Measurements from ENCODE around the gene PARPBP.
"Not testable (repeated sequence)": the region's sequence is repeated elsewhere in the genome, so short reads cannot be mapped to it uniquely, and the experiment has no call there.

PARPBP gene, protein sequence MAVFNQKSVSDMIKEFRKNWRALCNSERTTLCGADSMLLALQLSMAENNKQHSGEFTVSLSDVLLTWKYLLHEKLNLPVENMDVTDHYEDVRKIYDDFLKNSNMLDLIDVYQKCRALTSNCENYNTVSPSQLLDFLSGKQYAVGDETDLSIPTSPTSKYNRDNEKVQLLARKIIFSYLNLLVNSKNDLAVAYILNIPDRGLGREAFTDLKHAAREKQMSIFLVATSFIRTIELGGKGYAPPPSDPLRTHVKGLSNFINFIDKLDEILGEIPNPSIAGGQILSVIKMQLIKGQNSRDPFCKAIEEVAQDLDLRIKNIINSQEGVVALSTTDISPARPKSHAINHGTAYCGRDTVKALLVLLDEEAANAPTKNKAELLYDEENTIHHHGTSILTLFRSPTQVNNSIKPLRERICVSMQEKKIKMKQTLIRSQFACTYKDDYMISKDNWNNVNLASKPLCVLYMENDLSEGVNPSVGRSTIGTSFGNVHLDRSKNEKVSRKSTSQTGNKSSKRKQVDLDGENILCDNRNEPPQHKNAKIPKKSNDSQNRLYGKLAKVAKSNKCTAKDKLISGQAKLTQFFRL

DNA sequence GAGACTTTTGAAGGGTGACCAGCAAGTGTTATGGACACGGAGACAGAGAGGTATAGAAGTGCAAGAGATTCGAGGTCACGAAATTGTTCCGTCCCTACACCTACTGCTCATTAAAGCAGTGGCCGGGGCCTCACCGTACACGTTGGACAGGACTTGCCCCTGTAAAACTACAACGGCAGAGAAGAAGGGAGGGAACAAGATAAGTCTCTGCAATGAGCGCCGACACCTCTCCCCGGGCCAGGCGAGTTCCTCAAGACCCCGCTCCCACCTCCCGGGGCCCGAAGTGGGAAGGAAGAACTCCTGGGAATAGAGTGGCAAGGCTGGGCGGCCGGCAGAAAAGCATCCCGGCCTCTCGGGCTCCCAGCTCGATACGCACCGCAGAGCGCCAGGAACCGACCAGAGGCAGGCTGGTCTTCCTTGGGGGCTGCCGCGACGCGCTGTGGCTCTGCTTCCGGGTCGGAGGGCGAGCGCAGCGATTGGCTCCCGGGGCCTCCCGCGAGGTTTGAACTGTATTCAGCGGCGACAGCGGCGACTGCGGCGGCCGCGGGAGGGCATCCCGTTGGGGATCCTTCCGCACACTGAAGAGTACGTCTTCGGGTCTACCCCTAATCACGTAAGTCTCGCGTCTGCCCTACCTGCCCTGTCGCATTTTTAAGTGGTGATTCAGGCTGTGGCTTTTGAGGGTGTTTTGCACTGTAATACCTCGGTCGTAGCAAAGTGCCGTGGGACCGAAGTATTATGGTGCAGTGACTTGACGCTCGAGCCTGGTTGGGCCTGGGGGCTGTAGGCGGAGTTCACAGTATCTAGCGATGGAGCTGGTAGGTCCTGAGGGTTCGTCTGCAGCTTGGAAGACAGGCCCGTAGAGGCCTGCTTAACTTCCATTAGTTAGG lies at the start of gene PARPBP, which contains the start of gene NUP37:
Gene PARPBP, plus strand, starts transcription at position 510 of the 890 bp plus-strand sequence. CDS start 3,706 bp downstream, outside the sequence.
Gene NUP37, minus strand, starts transcription at position 441 of the 890 bp plus-strand sequence. CDS start 1,596 bp downstream, outside the sequence.
- ChIA-PET CTCF (interaction anchor here (0.5 kb wide), 1 partner anchor 360 kb away, joined by 3 read pairs; no protein-coding TSS in a partner anchor), POLR2A (ENCODE audit: low non-redundant PET) (interaction anchor here (0.6 kb wide), 1 partner anchor 208 kb away, joined by 7 read pairs; no protein-coding TSS in a partner anchor)
- TF ChIP-seq CTCF (conservative IDR thresholded peaks at IDR 0.05; ENCODE audit: low read depth) = no peak
- peak within 1 kb of the TSS; percentile 86 for H3K27ac ChIP-seq
- peak; percentile 84 for DNase-seq (ENCODE audit: low spot score)

GRCh38 chr12:102072092-102072491 lies 47.9 kb upstream of the PARPBP start:
- H3K27ac ChIP-seq; DNase-seq (ENCODE audit: low spot score); POLR2A ChIA-PET (ENCODE audit: low non-redundant PET): not testable (repeated sequence)
- CTCF ChIA-PET = interaction anchor here (0.6 kb wide), 1 partner anchor 19 kb away, joined by 3 read pairs; no protein-coding TSS in a partner anchor

DNA sequence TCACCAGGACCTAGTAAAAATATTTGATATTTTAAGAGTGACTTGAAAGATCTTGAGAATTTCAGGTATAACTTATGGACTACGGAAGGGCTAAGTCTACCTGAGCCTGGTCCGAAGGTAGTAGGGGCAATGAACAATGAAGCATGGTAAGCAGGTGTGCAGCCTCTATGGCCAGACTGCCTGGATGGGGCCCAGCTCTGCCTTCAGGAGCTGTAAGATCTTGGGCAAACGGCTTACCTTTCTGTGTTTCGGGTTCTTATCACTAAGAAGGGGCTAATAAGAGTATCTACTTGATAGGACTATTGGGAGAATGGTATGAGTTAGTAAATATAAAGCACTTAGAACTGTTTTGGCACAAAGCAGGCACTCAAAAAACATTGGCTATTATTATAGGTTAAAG lies 39.1 kb upstream of the PARPBP start:
- ChIA-PET CTCF (interaction anchor here (0.6 to 1.4 kb wide), 2 partner anchors 9 to 14 kb away, joined by 3 to 4 read pairs; no protein-coding TSS in a partner anchor), POLR2A (ENCODE audit: low non-redundant PET) (no interaction called here)
- TF ChIP-seq CTCF (conservative IDR thresholded peaks at IDR 0.05; ENCODE audit: low read depth) = no peak
- no peak overlapping the region for H3K27ac ChIP-seq
- no peak for DNase-seq (ENCODE audit: low spot score)

- DNase-seq (ENCODE audit: low spot score); POLR2A ChIA-PET (ENCODE audit: low non-redundant PET); H3K27ac ChIP-seq: not testable (repeated sequence)
- CTCF ChIA-PET = interaction anchor here (0.6 kb wide), 1 partner anchor 8 kb away, joined by 4 read pairs; no protein-coding TSS in a partner anchor
Observed at GRCh38 chr12:102089228-102089835, 30.7 kb upstream of the PARPBP start.

DNA sequence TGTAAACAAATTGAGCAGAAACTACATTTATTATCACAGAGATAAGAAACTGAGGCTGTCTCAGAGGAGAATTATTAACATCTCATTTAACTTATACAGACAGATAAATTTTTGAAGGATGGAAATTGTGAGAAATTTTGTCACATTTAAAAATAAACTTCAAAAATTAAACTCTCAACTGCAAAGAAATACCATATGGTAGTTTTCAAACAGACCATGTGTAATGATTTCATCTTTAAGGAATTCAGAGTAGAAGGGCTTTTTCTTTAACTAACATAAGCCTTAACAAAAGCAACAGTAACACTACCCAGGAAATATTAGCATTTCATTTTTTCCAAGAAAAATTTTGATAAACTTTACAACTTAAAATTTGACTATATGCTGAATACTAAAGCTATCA lies 26.7 kb upstream of the PARPBP start:
- no peak for TF ChIP-seq CTCF (conservative IDR thresholded peaks at IDR 0.05; ENCODE audit: low read depth)
- ChIA-PET CTCF (no interaction called here), POLR2A (ENCODE audit: low non-redundant PET) (no interaction called here)
- H3K27ac ChIP-seq = no peak overlapping the region
- no peak for DNase-seq (ENCODE audit: low spot score)

GRCh38 chr12:102095677-102096263 lies 24.2 kb upstream of the PARPBP start:
- CTCF ChIA-PET = interaction anchor here (0.5 to 1.2 kb wide), 7 partner anchors 9 to 1606 kb away, joined by 3 to 8 read pairs (median 3); no protein-coding TSS in a partner anchor
- DNase-seq (ENCODE audit: low spot score) = peak; percentile 14
- POLR2A ChIA-PET (ENCODE audit: low non-redundant PET) = no interaction called here
- H3K27ac ChIP-seq = no peak overlapping the region
- peak; percentile 69 for TF ChIP-seq CTCF (conservative IDR thresholded peaks at IDR 0.05; ENCODE audit: low read depth)

All from RWPE1 (cell line).